DND-41 (cell line): ENCODE results near the gene AMN1.
A peak's percentile ranks its signal among the peaks of the same experiment; 100 is the strongest.
"Not testable (repeated sequence)": the region's sequence is repeated elsewhere in the genome, so short reads cannot be mapped to it uniquely, and the experiment has no call there.

Experiments
- ATAC-seq: fragments of 200-7000 bp; cut with Tn5 transposase; 3 replicates; pipeline ENCODE4 v1.9.1; 2021; ENCODE audit warnings: low read depth; ENCODE audit not compliant: insufficient read depth
- DNase-seq: peaks from one replicate; pipeline ENCODE4 v3.0.0-alpha.2; 2020
- H2AFZ ChIP-seq: 2 replicates; pipeline ENCODE4 v1.6.0; 2012; ENCODE audit warnings: low read depth, low read length
- H3K27ac ChIP-seq: 2 replicates; pipeline ENCODE4 v1.5.1; 2012; ENCODE audit warnings: low read length, inconsistent platforms
- H3K27me3 ChIP-seq: fragments of 200-600 bp; sonication (generic); 2 replicates; pipeline ENCODE4 v1.6.0; 2012; ENCODE audit warnings: low read length, mild to moderate bottlenecking, inconsistent platforms; ENCODE audit not compliant: insufficient read depth, poor library complexity
- H3K36me3 ChIP-seq: 2 replicates; pipeline ENCODE4 v1.5.1; 2012; ENCODE audit warnings: low read length, inconsistent platforms; ENCODE audit not compliant: insufficient read depth
- H3K4me1 ChIP-seq: 2 replicates; pipeline ENCODE4 v1.5.1; 2012; ENCODE audit warnings: mild to moderate bottlenecking, low read length; ENCODE audit not compliant: insufficient read depth
- H3K4me2 ChIP-seq: 2 replicates; pipeline ENCODE4 v1.6.0; 2012; ENCODE audit warnings: mild to moderate bottlenecking, moderate library complexity, low read length, inconsistent platforms; ENCODE audit not compliant: insufficient read depth
- H3K4me3 ChIP-seq, 2 experiments: fragments of 200-600 bp in 1 of 2; shearing (Covaris generic) in 1 of 2; 2 replicates each; pipeline ENCODE4 v1.5.1; 2012 to 2016; ENCODE audit warnings: inconsistent platforms in 2 of 2, low read length in 2 of 2, mild to moderate bottlenecking in 2 of 2, low read depth in 1 of 2, moderate library complexity in 1 of 2
- H3K79me2 ChIP-seq: 2 replicates; pipeline ENCODE4 v1.6.0; 2012; ENCODE audit warnings: low read length, inconsistent platforms; ENCODE audit not compliant: insufficient read depth
- H3K9ac ChIP-seq: 2 replicates; pipeline ENCODE4 v1.6.0; 2012; ENCODE audit warnings: low read depth, mild to moderate bottlenecking, inconsistent platforms, low read length, moderate library complexity
- H3K9me3 ChIP-seq: 2 replicates; pipeline ENCODE4 v1.5.1; 2012; ENCODE audit warnings: low read length, moderate library complexity, mild to moderate bottlenecking, inconsistent platforms; ENCODE audit not compliant: insufficient read depth, severe bottlenecking
- H4K20me1 ChIP-seq: 2 replicates; pipeline ENCODE4 v1.6.0; 2012; ENCODE audit warnings: low read length; ENCODE audit not compliant: insufficient read depth
- EZH2 ChIP-seq: IDR thresholded peaks from 3 replicates; pipeline ENCODE4 v1.6.1; 2012; ENCODE audit warnings: borderline replicate concordance, low read depth, mild to moderate bottlenecking, moderate library complexity, low read length, inconsistent platforms; ENCODE audit not compliant: severe bottlenecking
- TF ChIP-seq, protein P1 (sequence below): IDR thresholded peaks from 2 replicates; pipeline ENCODE4 v1.5.1; 2012; ENCODE audit warnings: borderline replicate concordance, low read length, moderate library complexity, mild to moderate bottlenecking; ENCODE audit not compliant: poor library complexity, severe bottlenecking; ENCODE audit errors: extremely low read depth

AMN1 gene

DNA sequence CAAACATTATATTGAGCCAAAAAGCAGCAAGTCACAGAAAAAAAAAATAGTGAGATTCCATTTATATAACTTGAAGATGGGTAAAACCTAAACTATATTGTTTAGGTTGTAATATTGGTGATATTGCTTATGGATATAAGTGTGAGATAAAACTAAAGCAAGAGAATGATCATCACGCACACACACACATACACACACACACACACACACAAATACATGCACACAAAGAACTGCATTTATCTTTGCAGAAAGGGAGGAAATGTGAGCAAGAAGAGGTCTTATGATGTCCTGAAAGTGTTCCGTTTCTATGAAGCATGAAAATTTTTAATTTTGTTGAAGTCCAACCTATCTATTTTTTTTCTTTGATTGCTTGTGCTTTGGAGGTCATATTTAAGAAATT lies 16.4 kb upstream of the AMN1 start:
- no peak for ATAC-seq
- no peak overlapping the region for H3K4me3 ChIP-seq
- H3K4me2 ChIP-seq, result no peak overlapping the region
- DNase-seq, result no peak
- peaks cover 8% of the 10 kb centered on the region for H3K9me3 ChIP-seq
- H4K20me1 ChIP-seq, result no peaks in the 10 kb centered on the region
- H2AFZ ChIP-seq, result no peak overlapping the region
- no peak for TF ChIP-seq EZH2
- TF ChIP-seq, protein P1, sequence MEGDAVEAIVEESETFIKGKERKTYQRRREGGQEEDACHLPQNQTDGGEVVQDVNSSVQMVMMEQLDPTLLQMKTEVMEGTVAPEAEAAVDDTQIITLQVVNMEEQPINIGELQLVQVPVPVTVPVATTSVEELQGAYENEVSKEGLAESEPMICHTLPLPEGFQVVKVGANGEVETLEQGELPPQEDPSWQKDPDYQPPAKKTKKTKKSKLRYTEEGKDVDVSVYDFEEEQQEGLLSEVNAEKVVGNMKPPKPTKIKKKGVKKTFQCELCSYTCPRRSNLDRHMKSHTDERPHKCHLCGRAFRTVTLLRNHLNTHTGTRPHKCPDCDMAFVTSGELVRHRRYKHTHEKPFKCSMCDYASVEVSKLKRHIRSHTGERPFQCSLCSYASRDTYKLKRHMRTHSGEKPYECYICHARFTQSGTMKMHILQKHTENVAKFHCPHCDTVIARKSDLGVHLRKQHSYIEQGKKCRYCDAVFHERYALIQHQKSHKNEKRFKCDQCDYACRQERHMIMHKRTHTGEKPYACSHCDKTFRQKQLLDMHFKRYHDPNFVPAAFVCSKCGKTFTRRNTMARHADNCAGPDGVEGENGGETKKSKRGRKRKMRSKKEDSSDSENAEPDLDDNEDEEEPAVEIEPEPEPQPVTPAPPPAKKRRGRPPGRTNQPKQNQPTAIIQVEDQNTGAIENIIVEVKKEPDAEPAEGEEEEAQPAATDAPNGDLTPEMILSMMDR, result no peak
- no peak overlapping the region for H3K27ac ChIP-seq
- H3K27me3 ChIP-seq, result no peaks in the 10 kb centered on the region
- no peaks in the 10 kb centered on the region for H3K36me3 ChIP-seq
- H3K79me2 ChIP-seq, result no peaks in the 10 kb centered on the region
- no peak overlapping the region for H3K9ac ChIP-seq
- H3K4me1 ChIP-seq, result peaks cover 52% of the 10 kb centered on the region

DNA sequence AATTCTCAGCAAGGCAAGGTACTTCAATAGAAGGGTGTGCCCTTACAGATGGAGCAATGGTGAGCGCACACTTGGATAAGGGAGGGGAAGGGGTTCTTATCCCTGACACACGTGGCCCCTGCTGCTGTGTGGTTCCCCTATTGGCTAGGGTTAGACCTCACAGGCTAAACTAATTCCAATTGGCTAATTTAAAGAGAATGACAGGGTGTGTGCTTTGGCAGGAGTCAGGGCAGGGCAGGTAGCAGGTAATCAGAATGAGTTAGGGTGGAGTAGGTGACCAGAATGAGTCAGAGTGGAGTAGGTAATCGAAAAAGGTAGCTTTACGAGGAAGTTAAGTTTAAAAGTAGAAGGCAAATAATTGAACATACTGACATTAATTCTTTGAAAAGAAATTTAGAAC lies 15.5 kb upstream of the AMN1 start:
- H3K79me2 ChIP-seq, H3K9ac ChIP-seq, H4K20me1 ChIP-seq, H3K4me2 ChIP-seq, ATAC-seq, H3K27ac ChIP-seq, H3K27me3 ChIP-seq, DNase-seq, H2AFZ ChIP-seq, H3K4me3 ChIP-seq, H3K9me3 ChIP-seq, H3K36me3 ChIP-seq: not testable (repeated sequence)
- H3K4me1 ChIP-seq, result peaks cover 55% of the 10 kb centered on the region

DNA sequence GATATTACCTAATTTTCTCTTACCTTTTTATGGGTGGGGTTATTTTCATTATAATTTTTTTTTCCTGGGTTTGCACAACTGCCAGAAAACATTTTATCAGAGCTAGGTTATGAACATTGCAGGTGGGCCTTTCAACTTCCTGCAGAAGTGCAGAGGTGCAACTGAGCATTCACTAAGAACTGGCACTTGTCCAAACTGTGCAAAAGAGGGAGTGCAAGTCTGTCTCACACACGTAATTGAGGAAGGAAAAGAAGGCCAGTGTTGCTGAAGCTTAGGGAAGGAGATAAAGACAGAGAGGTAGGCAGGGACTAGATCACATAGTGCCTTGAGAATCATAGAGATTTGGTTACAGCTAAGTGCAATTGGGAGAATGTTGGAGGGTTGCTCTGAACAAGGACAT lies 14.1 kb upstream of the AMN1 start:
- no peaks in the 10 kb centered on the region for H4K20me1 ChIP-seq
- no peak for TF ChIP-seq EZH2
- TF ChIP-seq, protein P1, result peak; percentile 23
- peak overlapping the region; percentile 48 for H3K27ac ChIP-seq
- DNase-seq (no peak), ATAC-seq (no peak; the same call in 2 of the 3 replicates)
- H3K79me2 ChIP-seq, result no peaks in the 10 kb centered on the region
- H3K9ac ChIP-seq, result no peak overlapping the region
- peaks cover 50% of the 10 kb centered on the region for H3K4me1 ChIP-seq
- H3K4me2 ChIP-seq, result no peak overlapping the region
- no peaks in the 10 kb centered on the region for H3K27me3 ChIP-seq
- H2AFZ ChIP-seq, result peak overlapping the region; percentile 21; the same call in 1 of the 2 replicates
- no peaks in the 10 kb centered on the region for H3K36me3 ChIP-seq
- H3K9me3 ChIP-seq, result no peaks in the 10 kb centered on the region
- H3K4me3 ChIP-seq, result no peak overlapping the region

DNA sequence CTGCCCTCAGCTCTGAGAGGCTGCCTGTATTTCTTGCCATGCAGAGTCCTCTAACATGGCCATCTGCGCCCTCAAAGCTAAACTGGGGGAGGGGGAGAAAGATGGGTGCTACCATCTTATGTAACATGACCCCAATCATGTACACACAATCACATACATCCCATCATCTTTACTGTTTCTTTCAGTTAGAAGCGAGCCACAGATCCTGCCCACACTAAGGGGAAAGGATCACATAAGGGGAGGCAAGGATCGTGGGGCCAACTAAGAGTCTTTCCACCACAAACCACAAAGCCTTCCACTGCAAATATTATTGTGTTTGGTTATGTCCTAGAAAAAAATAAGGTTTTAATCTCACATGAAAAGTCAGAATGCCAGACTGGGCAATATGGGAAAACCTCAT lies 11.8 kb upstream of the AMN1 start:
- Histone ChIP-seq H3K4me3 (peak overlapping the region in 1 of 2 experiments; percentile 16; a peak in 1 of 4 replicates), H3K9ac (peak overlapping the region; percentile 31; the same call in 1 of the 2 replicates), H3K27ac (peak overlapping the region; percentile 93), H3K4me1 (peaks cover 56% of the 10 kb centered on the region), H3K27me3 (no peaks in the 10 kb centered on the region), H3K9me3 (no peaks in the 10 kb centered on the region), H3K79me2 (no peaks in the 10 kb centered on the region), H3K36me3 (no peaks in the 10 kb centered on the region), H4K20me1 (no peaks in the 10 kb centered on the region), H2AFZ (peak overlapping the region; percentile 48), H3K4me2 (peak overlapping the region; percentile 8)
- TF ChIP-seq EZH2, result no peak
- ATAC-seq (peak; percentile 91), DNase-seq (peak; percentile 76)
